Tibial nerve (tissue), 4 donors: ENCODE measurements around the gene SLC25A27. TPM values are rescaled to one million over a fixed set of nuclear protein-coding genes. Genes with fewer than 3 reads are reported as not detected.

Experiments used
- DNase-seq, 2 donors: peaks; one replicate each; pipeline ENCODE4 v3.0.0-alpha.2; 2019; ENCODE audit warnings: low spot score in 2 of 2
- H3K27ac ChIP-seq, 4 donors: fragments of 200-600 bp; sonication (generic) in 3 of 4; one replicate each; pipeline ENCODE4 v1.5.1; 2017 to 2019; ENCODE audit warnings: mild to moderate bottlenecking in 1 of 4
- H3K27me3 ChIP-seq, 2 donors: fragments of 200-600 bp; sonication (generic) in 1 of 2; one replicate each; pipeline versions ENCODE4 v1.5.1 to v1.6.0; 2017 to 2019
- H3K36me3 ChIP-seq, 3 donors: fragments of 200-600 bp; sonication (generic); one replicate each; pipeline ENCODE4 v1.5.1; 2018 to 2019
- H3K4me1 ChIP-seq, 4 donors: fragments of 200-600 bp; sonication (generic) in 3 of 4; one replicate each; pipeline ENCODE4 v1.5.1; 2017 to 2019
- H3K4me3 ChIP-seq, 4 donors: fragments of 200-600 bp; sonication (generic) in 3 of 4; one replicate each; pipeline ENCODE4 v1.5.1; 2017 to 2019; ENCODE audit warnings: mild to moderate bottlenecking in 1 of 4, moderate library complexity in 1 of 4
- H3K9me3 ChIP-seq, 4 donors: fragments of 200-600 bp; sonication (generic) in 3 of 4; one replicate each; pipeline ENCODE4 v1.5.1; 2017 to 2019
- EP300 ChIP-seq, 2 donors: sonication (generic); formaldehyde crosslinking; IDR thresholded peaks; one replicate each; pipeline ENCODE4 v1.6.1; 2017; ENCODE audit warnings: antibody characterized with exemption in 2 of 2, mild to moderate bottlenecking in 1 of 2
- POLR2A ChIP-seq, 2 donors: fragments of 450-650 bp; IDR thresholded peaks; one replicate each; pipeline ENCODE4 v1.6.1; 2017; ENCODE audit warnings: antibody characterized with exemption in 2 of 2, mild to moderate bottlenecking in 2 of 2, moderate library complexity in 2 of 2
- WGBS, 2 donors: methylation state at CpG; one replicate each; pipeline ENCODE4 v1.1.5; 2018; 5-methylcytosine and 5-hydroxymethylcytosine counted together
- total RNA-seq, 4 donors: library from RNA; depleted of rRNA; stranded (reverse); fragments of >200 nt; gene quantifications; one replicate each; pipeline ENCODE4 v1.1.0, GENCODE V29; 2016
- TF ChIP-seq, protein P1 (sequence below), 5 experiments: fragments of 200-600 bp in 3 of 5; fragments of 450-650 bp in 2 of 5; sonication (generic) in 3 of 5; IDR thresholded peaks; one replicate each; pipeline ENCODE4 v1.5.1; 2016 to 2019; ENCODE audit warnings: antibody characterized with exemption in 5 of 5, mild to moderate bottlenecking in 3 of 5, moderate library complexity in 2 of 5

The SLC25A27 gene
- total RNA-seq, 4 donors from 2014 or later, result 42.2 to 57.8 (median 50.8) TPM

DNA sequence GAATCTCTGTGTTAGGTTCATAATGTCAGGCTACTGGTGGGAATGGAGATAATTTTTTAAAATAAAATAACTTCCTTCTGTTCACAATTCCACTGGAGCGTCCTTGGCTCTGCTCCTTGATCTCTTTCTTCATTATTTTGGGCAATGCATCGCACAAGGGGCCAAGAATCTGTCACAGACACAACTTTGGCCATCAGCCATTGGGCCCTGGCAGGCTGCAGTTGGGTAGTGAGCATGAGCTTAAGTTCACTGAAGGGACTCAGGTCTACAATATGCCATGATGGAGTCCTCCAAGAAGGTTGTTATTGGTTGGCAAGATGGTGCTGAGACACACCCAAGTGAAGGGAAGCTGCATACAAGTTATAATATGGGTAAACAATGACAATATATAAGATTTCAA lies 40.1 kb upstream of the SLC25A27 start:
- Histone ChIP-seq H3K27me3 (no peaks in the 10 kb centered on the region), H3K27ac (no peak overlapping the region), H3K4me3 (no peak overlapping the region), H3K4me1 (no peaks in the 10 kb centered on the region), H3K36me3 (no peaks in the 10 kb centered on the region), H3K9me3 (no peaks in the 10 kb centered on the region)
- TF ChIP-seq, protein P1, sequence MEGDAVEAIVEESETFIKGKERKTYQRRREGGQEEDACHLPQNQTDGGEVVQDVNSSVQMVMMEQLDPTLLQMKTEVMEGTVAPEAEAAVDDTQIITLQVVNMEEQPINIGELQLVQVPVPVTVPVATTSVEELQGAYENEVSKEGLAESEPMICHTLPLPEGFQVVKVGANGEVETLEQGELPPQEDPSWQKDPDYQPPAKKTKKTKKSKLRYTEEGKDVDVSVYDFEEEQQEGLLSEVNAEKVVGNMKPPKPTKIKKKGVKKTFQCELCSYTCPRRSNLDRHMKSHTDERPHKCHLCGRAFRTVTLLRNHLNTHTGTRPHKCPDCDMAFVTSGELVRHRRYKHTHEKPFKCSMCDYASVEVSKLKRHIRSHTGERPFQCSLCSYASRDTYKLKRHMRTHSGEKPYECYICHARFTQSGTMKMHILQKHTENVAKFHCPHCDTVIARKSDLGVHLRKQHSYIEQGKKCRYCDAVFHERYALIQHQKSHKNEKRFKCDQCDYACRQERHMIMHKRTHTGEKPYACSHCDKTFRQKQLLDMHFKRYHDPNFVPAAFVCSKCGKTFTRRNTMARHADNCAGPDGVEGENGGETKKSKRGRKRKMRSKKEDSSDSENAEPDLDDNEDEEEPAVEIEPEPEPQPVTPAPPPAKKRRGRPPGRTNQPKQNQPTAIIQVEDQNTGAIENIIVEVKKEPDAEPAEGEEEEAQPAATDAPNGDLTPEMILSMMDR (IDR thresholded peaks at IDR 0.05), result no peak
- DNase-seq, result no peak
- WGBS, 2 donors, result 56 to 65% methylated on average over 2 of the region's 2 CpGs

DNA sequence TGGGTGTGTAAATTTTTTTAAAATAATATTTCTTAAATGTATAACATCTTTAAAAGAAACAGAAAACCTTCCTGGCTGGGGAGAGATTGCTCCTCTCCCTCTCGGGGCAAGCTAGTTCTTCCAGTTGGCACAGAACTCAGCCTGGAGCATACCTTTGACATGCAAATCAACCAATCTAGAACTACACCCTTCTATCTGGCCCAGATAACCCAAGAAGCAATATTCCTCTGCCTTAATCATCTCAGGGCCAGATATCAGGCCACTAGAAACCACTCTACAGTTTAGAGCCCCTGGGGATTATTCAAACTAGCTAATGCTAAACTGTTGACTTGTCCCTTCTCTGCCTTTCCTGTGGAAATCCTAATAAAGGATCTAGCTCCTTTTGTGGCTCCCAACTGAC lies 34.0 kb upstream of the SLC25A27 start:
- Histone ChIP-seq H3K27me3 (no peaks in the 10 kb centered on the region), H3K4me3 (no peak overlapping the region), H3K4me1 (no peaks in the 10 kb centered on the region), H3K27ac (no peak overlapping the region), H3K9me3 (peaks cover 0 to 2% (median 0%) of the 10 kb centered on the region in 4 donors), H3K36me3 (peaks cover 0 to 21% (median 0%) of the 10 kb centered on the region in 3 donors)
- 94 to 100% methylated on average over 1 of the region's 1 CpG for WGBS, 2 donors
- TF ChIP-seq, protein P1 (IDR thresholded peaks at IDR 0.05), result no peak
- TF ChIP-seq EP300 (IDR thresholded peaks at IDR 0.05), result no peak
- TF ChIP-seq POLR2A (IDR thresholded peaks at IDR 0.05), result no peak
- no peak for DNase-seq

DNA sequence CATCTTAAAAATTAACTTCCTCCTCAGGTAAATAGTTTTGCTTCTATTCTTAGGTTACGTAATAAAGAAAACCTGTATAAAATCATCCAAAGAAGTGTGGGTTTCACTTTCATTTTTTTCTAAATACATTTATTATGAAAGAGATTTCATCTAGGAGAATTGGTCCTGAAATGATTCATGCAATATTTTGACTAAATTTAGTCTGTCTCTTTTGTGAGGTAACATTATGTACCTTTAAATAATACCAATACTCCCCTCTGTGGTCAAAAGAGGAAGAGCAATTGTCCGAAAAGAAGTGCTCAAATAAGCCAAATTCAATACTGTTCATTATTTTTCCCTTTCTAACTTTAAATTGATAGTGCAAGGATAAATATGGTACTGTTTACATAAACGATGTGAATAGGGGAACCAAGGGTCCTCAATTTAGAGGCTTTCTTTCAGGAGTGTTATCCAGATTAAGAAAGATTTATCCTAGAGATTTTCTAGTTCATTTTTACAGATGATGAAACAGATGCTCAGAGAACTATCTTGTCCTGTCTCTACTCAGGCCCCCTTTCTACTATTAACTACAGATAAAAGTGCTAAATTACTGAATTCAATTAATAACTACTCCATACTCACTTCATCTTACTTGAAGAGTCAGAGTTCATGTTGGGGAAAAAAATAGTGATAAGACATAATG lies 26.4 kb upstream of the SLC25A27 start:
- Histone ChIP-seq H3K4me1 (peaks cover 0 to 19% (median 0%) of the 10 kb centered on the region in 4 donors), H3K27ac (no peak overlapping the region), H3K27me3 (no peaks in the 10 kb centered on the region), H3K9me3 (peaks cover 0 to 2% (median 0%) of the 10 kb centered on the region in 4 donors), H3K36me3 (peaks cover 0 to 14% (median 0%) of the 10 kb centered on the region in 3 donors), H3K4me3 (no peak overlapping the region)
- TF ChIP-seq EP300 (IDR thresholded peaks at IDR 0.05) (no peak), POLR2A (IDR thresholded peaks at IDR 0.05) (no peak)
- TF ChIP-seq, protein P1 (IDR thresholded peaks at IDR 0.05), result peak; percentile 48 to 72 (median 59)
- 35 to 39% methylated on average over 3 of the region's 3 CpGs for WGBS, 2 donors
- peak in 1 of 2 donors; percentile 61 for DNase-seq

DNA sequence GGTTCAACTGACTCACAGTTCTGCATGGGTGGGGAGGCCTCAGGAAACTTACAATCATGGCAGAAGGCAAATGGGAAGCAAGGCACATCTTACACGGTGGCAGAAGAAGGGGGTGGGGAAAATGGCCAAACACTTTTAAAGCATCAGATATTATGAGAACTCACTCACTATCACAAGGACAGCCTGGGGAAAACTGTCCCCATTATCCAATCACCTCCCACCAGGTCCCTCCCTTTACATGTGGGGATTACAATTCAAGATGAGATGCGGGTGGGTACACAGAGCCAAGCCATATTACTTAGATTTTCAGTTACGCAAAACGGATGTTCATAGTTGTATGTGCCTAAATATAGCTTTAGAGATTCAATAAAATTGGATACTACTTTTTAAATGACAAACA lies 25.8 kb upstream of the SLC25A27 start:
- Histone ChIP-seq H3K4me1 (peaks cover 0 to 19% (median 0%) of the 10 kb centered on the region in 4 donors), H3K36me3 (peaks cover 0 to 14% (median 0%) of the 10 kb centered on the region in 3 donors), H3K27ac (no peak overlapping the region), H3K4me3 (no peak overlapping the region), H3K27me3 (no peaks in the 10 kb centered on the region), H3K9me3 (no peaks in the 10 kb centered on the region)
- no peak for DNase-seq
- WGBS, 2 donors, result 90 to 95% methylated on average over 4 of the region's 4 CpGs
- TF ChIP-seq, protein P1 (IDR thresholded peaks at IDR 0.05), result no peak
- no peak for TF ChIP-seq POLR2A (IDR thresholded peaks at IDR 0.05)
- no peak for TF ChIP-seq EP300 (IDR thresholded peaks at IDR 0.05)

DNA sequence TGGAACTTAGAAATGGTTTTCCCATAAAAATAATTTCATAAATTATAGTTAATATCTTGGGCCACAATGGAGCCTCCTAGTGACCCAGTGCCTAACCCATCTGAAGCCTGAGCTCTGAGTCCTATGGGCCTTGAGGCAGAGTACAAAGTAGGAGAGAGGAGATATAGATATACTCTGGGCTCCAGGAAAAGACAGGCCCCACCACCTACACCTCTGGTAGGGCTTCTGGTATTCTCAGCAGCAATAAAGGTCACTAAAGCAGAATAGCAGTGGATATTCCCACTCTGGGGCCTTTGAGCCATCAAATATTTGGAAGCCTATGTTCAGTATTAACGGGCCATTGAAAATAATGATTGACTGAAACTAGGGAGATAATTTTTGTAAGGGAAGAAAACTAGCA lies 24.3 kb upstream of the SLC25A27 start:
- peak overlapping the region in 1 of 4 donors; percentile 44 for H3K27ac ChIP-seq

More for the DNA sequence above, 24.3 kb upstream of the SLC25A27 start:
- no peaks in the 10 kb centered on the region for H3K27me3 ChIP-seq
- TF ChIP-seq, protein P1 (IDR thresholded peaks at IDR 0.05), result no peak
- TF ChIP-seq EP300 (IDR thresholded peaks at IDR 0.05) (no peak), POLR2A (IDR thresholded peaks at IDR 0.05) (no peak)
- H3K4me1 ChIP-seq, result peaks cover 0 to 19% (median 0%) of the 10 kb centered on the region in 4 donors
- H3K9me3 ChIP-seq, result no peaks in the 10 kb centered on the region
- WGBS, 2 donors, result 55 to 56% methylated on average over 1 of the region's 1 CpG
- H3K4me3 ChIP-seq, result no peak overlapping the region
- H3K36me3 ChIP-seq, result no peaks in the 10 kb centered on the region
- DNase-seq, result no peak
